ENCODE data around the gene BSDC1.

DNA sequence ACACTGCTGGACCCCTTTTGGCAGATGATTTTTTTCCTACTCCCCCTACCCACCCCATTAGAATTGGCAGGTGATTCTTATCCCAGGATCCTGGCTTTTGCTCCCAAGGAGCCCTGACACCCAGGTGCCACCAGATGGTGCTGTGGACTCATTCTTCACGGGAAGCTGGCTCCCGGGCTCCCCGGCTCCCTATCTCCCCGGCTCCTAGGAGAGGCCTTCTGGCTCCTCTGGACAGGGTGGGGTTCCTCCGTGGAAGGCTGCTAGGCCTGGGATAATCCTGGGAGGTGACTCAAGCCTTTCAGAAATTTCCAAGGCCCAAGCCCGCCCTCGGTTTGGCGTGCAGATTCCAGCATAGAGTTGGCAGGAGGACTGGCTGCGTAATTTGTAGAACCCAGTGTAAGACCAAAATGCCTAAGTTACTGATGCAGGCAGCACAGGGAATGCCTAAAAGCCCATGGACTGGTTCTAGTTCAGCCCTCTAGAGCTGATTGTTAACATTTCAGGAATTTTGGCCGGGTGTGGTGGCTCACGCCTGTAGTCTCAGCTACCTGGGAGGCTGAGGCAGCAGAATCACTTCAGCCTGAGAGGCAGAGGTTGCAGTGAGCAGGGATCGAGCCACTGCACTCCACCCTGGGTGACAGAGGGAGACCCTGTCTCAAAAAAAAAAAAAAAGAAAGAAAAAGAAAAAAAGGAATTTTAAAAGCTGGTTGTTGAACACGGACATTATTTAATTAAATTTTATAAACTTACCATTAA, 6.8 kb upstream of the BSDC1 start:
- TF ChIP-seq, protein P1, sequence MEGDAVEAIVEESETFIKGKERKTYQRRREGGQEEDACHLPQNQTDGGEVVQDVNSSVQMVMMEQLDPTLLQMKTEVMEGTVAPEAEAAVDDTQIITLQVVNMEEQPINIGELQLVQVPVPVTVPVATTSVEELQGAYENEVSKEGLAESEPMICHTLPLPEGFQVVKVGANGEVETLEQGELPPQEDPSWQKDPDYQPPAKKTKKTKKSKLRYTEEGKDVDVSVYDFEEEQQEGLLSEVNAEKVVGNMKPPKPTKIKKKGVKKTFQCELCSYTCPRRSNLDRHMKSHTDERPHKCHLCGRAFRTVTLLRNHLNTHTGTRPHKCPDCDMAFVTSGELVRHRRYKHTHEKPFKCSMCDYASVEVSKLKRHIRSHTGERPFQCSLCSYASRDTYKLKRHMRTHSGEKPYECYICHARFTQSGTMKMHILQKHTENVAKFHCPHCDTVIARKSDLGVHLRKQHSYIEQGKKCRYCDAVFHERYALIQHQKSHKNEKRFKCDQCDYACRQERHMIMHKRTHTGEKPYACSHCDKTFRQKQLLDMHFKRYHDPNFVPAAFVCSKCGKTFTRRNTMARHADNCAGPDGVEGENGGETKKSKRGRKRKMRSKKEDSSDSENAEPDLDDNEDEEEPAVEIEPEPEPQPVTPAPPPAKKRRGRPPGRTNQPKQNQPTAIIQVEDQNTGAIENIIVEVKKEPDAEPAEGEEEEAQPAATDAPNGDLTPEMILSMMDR (IDR thresholded peaks at IDR 0.05): peak; percentile 89 to 90
- TF ChIP-seq EP300 (IDR thresholded peaks at IDR 0.05) (no peak), POLR2AphosphoS5 (IDR thresholded peaks at IDR 0.05) (no peak), POLR2A (IDR thresholded peaks at IDR 0.05) (no peak)

Measured in suprapubic skin (tissue), 4 donors.